IPS DF 19.7 (cell line): Measurements from ENCODE around the gene CELF5.
"Not testable (repeated sequence)": the region's sequence is repeated elsewhere in the genome, so short reads cannot be mapped to it uniquely, and the experiment has no call there.

Source experiments
- DNase-seq: peaks from one replicate; pipeline ENCODE4 v3.0.0-alpha.2; 2013; ENCODE audit warnings: low read depth, low spot score

CELF5 gene

GRCh38 chr19:3321696-3322095 is 97.2 kb downstream of the CELF5 start:
- DNase-seq: no peak

GRCh38 chr19:3322199-3322978 is 97.9 kb downstream of the CELF5 start:
- no peak for DNase-seq

GRCh38 chr19:3323026-3323425 is 98.6 kb downstream of the CELF5 start:
- DNase-seq: no peak

- DNase-seq: no peak
Measured at GRCh38 chr19:3323658-3324057, 99.2 kb downstream of the CELF5 start.

GRCh38 chr19:3324405-3324856 is 100.0 kb downstream of the CELF5 start:
- DNase-seq: no peak

- no peak for DNase-seq
Measured at GRCh38 chr19:3325451-3325850, 101.0 kb downstream of the CELF5 start.

- DNase-seq: no peak
Measured at GRCh38 chr19:3328743-3329142, 104.3 kb downstream of the CELF5 start.

GRCh38 chr19:3330047-3330446 is 105.6 kb downstream of the CELF5 start:
- no peak for DNase-seq

- not testable (repeated sequence) for DNase-seq
Measured at GRCh38 chr19:3332232-3332631, 107.8 kb downstream of the CELF5 start.

GRCh38 chr19:3333020-3333583 is 108.6 kb downstream of the CELF5 start:
- DNase-seq: no peak

GRCh38 chr19:3333662-3334061 is 109.2 kb downstream of the CELF5 start:
- DNase-seq: no peak

GRCh38 chr19:3334749-3335430 is 110.4 kb downstream of the CELF5 start:
- not testable (repeated sequence) for DNase-seq

- no peak for DNase-seq
Measured at GRCh38 chr19:3335431-3336350, 111.2 kb downstream of the CELF5 start.

- DNase-seq: no peak
Measured at GRCh38 chr19:3336351-3336679, 111.9 kb downstream of the CELF5 start.

GRCh38 chr19:3336680-3337523 is 112.4 kb downstream of the CELF5 start:
- DNase-seq: no peak

- DNase-seq: no peak
Measured at GRCh38 chr19:3338541-3339181, 114.2 kb downstream of the CELF5 start.

GRCh38 chr19:3340340-3340739 is 115.9 kb downstream of the CELF5 start:
- no peak for DNase-seq

GRCh38 chr19:3342246-3342645 is 117.8 kb downstream of the CELF5 start:
- DNase-seq: no peak

- DNase-seq: not testable (repeated sequence)
Measured at GRCh38 chr19:3342962-3343361, 118.5 kb downstream of the CELF5 start.
